Activated gamma-delta T cell (primary cell): Measurements from ENCODE around the gene KCNK6.

Experiments used
- DNase-seq: peaks from one replicate; lab custom pipeline; 2025; lab: John Stamatoyannopoulos, UW

KCNK6 gene

DNA sequence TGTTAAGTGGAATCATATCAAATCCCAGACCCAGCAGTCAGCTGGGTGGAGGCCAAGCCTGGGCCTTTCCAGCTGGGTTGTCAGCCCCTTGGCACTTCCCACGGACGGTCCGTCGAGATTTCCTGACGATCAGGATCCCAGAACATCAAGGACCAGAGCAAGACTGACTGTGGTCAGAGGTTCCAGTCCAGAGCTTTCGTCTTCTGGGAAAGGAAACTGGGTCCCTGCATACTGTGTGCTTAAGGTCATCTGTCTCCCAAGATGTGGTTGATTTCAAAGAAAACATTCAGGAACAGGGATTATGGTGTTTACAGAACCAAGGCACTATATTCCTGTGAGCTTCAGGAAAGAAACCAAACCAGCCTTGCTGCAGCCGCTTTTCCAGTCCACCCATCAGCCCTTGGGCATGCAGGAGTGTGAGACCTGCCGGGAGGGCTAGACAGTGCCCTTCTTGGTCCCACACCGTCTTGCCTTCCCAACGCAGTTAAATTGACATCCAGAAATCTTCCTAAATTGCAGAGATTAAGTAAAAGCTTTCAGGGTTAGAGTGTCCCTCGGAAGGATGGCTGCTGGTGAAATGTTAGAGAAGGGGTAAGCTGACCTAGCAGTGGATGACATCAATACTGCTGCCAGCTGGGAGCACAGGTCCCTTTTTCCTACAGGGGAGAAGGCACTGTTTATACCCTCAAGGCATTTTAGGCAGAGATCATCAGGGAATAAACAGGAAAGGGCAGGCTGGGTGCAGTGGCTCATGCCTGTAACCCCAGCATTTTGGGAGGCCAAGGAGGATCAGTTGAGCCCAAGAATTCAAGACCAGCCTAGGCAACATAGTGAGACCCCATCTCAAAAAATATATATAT, 20.6 kb upstream of the KCNK6 start:
- no peak for DNase-seq

- no peak for DNase-seq
Measured at GRCh38 chr19:38303517-38304351, 15.9 kb upstream of the KCNK6 start, which contains the start of gene C19orf33. TSS of gene C19orf33 (plus strand) at chr19:38304251. CDS start at chr19:38304262, 11 bp downstream.

DNA sequence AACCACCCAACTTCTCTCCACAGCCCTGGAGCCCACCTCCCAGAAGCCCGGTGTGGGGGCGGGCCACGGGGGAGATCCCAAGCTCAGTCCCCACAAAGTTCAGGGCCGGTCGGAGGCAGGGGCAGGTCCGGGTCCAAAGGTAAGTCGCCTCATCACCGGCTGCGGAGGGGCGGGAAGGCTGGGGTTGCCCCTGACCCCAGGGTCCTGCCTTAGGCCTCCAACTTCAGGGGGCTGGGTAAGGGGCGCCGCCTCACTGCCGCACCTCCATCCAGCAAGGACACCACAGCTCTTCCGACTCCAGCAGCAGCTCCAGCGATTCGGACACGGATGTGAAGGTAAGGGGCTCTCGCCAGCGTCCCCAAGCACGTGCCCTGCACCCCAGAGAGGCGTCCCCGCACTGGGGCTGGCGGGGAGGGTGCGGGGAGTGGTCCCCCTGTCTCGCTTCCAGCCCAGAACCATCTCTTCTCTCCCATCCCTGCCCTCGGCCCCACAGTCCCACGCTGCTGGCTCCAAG, 15.2 kb upstream of the KCNK6 start:
- DNase-seq = no peak

- DNase-seq = no peak
Measured at GRCh38 chr19:38304866-38305429, 14.7 kb upstream of the KCNK6 start.

DNA sequence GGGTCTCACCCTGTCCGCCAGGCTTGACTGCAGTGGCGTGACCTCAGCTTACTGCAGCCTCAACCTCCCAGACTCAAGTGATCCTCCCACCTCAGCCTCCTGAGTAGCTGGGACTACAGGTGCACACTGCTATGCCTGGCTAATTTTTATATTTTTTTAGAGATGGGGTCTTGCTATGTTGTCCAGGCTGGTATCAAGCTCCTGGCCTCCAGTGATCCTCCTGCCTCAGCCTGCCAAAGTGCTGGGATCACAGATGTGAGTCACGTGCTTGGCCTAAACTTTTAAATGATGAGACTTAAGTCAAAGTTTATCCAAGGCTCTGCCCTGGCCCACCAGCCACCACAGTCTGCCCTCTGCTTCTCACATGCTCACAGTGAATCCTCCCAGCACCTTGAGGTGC, 13.4 kb upstream of the KCNK6 start:
- DNase-seq = no peak

- DNase-seq = no peak
Measured at GRCh38 chr19:38307076-38307475, 12.6 kb upstream of the KCNK6 start.

GRCh38 chr19:38307597-38307996, 12.0 kb upstream of the KCNK6 start:
- no peak for DNase-seq

- no peak for DNase-seq
Measured at GRCh38 chr19:38308006-38308766, 11.5 kb upstream of the KCNK6 start.

DNA sequence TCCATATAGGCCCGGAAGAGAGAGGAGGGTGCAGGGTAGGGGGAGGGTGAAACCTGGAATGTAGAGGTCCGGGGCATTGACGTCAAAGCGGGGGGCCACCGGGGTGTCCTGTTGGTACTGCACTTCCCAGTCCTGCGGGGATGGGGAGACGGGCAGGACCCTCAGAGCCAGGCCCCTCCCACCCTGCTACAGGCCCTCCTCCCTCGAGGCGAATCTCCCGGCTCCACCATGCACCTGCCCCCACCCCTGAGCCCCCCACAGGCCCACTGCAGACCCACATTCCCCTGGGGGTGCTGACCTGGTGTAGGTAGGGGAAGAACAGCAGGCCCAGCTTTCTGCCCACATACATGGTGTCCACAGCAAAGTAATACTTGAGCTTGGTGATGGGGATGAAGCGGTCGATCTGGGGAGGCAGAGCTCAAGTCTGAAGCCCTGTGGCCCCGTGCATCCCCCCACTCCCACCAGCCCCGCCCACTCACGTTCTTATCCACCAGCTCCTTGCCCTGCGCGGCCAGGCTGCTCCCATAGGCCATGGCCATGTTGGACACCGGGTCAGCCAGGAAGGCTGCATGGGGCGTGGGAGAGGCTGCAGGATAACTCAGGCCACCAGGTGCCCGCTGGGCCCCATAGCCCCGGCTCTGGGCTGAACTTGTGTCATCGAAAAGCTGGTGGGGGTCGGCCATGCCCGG, 10.6 kb upstream of the KCNK6 start:
- no peak for DNase-seq

DNA sequence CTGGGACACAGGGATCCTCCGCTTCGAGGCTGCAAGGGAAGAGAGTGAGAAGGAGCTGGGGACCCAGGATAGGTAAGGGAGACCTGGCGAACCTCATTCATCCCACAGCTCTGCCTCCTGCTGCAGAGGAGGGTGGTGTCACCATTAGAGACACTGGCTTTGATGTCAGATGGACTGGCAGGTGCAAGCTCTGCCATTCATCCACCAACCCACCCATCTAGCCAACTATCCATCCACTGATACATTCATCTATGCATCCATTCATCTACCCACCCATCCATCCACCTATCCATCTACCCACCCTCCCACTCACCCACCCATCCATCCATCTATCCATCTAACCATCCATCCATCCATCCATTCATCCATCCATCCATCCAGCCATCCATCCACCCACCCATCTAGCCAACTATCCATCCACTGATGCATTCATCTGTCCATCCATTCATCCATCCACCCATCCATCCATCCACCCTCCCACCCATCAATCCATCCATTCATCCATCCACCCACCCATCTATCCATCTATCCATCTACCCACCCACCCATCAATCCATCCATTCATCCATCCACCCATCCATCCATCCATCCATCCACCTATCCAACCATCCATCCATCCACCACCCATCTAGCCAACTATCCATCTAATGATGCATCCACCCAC, 9.9 kb upstream of the KCNK6 start:
- DNase-seq = no peak

- no peak for DNase-seq
Measured at GRCh38 chr19:38310279-38310670, 9.4 kb upstream of the KCNK6 start.

DNA sequence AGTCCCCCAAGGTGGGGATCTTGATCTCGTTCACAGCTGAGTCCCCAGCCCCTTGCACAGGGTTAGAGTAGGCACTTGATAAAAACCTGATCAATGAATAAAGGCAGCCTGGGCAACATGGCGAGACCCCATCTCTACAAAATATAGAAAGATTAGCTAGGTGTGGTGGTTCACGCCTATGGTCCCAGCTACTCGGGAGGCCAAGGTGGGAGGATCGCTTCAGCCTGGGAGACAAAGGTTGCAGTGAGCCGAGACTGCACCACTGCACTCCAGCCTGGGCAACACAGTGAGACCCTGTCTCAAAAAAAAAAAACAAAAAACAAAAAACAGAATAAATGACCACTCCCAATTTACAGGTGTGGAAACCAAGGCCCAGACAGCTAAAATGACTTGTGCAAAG, 8.7 kb upstream of the KCNK6 start:
- no peak for DNase-seq

DNA sequence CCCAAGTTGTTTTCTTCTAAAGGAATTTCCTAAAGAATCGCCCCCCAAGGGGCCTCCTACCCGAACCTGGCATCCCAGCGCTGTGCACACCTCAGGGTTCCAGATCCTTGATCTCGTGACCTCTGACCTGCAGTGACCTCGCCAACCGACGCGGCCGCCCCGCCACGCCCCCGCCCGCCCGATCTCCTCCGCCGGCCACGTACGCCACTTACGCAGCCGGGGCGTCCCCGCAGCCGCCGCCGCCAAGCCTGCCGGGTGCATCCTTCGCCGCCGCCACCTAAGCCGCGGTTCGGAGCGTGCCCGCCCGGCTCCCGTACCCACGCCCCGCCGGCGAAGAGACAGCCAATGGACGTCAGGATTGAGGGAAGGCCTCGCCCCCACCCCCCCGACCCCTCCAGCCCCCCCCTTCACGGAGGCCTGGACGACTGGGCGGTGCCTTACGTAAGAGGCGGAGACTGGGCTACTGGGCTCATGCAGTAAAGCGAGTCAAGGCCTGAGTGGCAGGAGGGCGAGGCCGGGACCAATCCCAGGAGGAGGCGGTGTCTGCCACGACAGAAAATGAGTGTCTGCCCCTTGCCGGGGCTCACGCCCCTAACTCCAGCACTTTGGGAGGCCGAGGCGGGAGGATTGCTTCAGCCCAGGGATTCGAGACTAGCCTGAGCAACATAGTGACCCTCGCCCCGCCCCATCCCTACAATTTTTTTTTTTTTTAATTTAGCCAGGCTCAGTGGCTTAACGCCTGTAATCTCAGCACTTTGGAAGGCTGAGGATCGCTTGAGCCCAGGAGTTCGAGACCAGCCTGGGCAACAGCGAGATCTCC, 3.8 kb upstream of the KCNK6 start, which contains the start of gene YIF1B:
YIF1B (minus strand) TSS at position 291 of the 820 bp plus-strand sequence; CDS start at position 261, 30 bp downstream.
- DNase-seq = peak; percentile 96

DNA sequence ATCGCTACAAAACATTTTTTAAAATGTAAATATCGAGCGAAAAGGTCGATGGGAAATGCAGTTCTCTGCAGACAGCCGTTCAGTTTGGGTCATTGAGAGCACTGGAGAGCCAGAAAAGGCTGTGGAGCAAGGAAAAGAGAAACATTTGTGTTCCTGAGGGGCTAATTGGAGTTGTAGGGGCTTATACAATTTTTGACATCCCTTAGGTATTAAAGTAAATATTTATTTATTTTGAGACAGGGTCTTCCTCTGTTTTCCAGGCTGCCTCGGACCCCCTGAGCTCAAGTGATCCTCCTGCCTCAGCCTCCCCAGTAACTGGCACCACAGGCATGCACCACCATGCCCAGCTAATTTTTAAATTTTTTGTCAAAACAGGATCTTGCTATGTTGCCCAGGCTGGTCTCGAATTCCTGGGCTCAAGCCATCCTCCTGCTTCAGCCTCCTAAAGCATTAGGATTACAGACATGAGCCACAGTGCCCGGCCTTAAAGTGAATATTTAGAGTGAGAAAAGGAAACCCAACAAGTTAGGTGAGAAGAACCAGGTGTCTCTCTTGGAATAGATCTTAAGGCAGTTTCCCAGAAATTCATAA, 3.1 kb upstream of the KCNK6 start:
- no peak for DNase-seq

GRCh38 chr19:38317104-38317612, 2.5 kb upstream of the KCNK6 start:
- DNase-seq = no peak

- no peak for DNase-seq
Measured at GRCh38 chr19:38318660-38319059, 985 bp upstream of the KCNK6 start.

DNA sequence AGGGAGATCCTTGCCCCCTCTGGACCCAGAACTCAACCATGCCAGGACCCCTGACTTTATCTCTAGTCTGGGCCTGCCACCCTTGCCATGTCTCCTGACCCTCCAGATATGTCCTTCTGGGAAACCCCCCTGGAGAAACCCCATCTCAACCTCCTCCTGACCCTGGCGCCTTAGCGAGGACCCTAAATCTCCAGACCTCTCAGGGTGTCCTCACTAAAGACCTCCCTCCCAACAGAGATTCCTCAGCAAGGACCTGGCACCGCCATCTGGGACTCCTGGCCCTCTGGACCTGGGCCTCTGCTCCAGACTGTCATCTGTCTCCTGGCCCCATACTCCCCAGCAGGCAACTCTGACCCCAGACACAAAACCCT, 1.3 kb downstream of the KCNK6 start:
- no peak for DNase-seq

- no peak for DNase-seq
Measured at GRCh38 chr19:38321646-38322196, 2.1 kb downstream of the KCNK6 start.

GRCh38 chr19:38323291-38323690, 3.6 kb downstream of the KCNK6 start:
- no peak for DNase-seq
